Breast epithelium (tissue), 4 donors: ENCODE results near the gene CBS. TPM values are rescaled to one million over a fixed set of nuclear protein-coding genes. Genes with fewer than 3 reads are reported as not detected.

Experiments used
- DNase-seq, 2 donors: peaks; one replicate each; pipeline ENCODE4 v3.0.0-alpha.2; 2019; ENCODE audit warnings: low spot score in 2 of 2
- H3K27ac ChIP-seq, 2 donors: fragments of 200-600 bp; sonication (generic) in 1 of 2; one replicate each; pipeline ENCODE4 v1.5.1; 2016 to 2019; ENCODE audit warnings: mild to moderate bottlenecking in 1 of 2
- H3K27me3 ChIP-seq, 2 donors: fragments of 200-600 bp; sonication (generic) in 1 of 2; one replicate each; pipeline versions ENCODE4 v1.5.1 to v1.6.0; 2017 to 2019; ENCODE audit warnings: control low read depth in 1 of 2, mild to moderate bottlenecking in 1 of 2
- H3K36me3 ChIP-seq: fragments of 200-600 bp; one replicate; pipeline ENCODE4 v1.5.1; 2019
- H3K4me1 ChIP-seq, 2 donors: fragments of 200-600 bp; sonication (generic); one replicate each; pipeline ENCODE4 v1.5.1; 2016 to 2019; ENCODE audit warnings: control low read depth in 1 of 2
- H3K4me3 ChIP-seq, 3 donors: fragments of 200-600 bp; sonication (generic); 1 replicate in 2 of 3; 2 replicates in 1 of 3; pipeline ENCODE4 v1.5.1; 2016 to 2019; ENCODE audit warnings: mild to moderate bottlenecking in 3 of 3, moderate library complexity in 2 of 3
- H3K9me3 ChIP-seq, 2 donors: fragments of 200-600 bp; sonication (generic) in 1 of 2; one replicate each; pipeline ENCODE4 v1.5.1; 2016 to 2019; ENCODE audit warnings: control low read depth in 1 of 2
- CTCF ChIP-seq, 3 donors: fragments of 450-650 bp; IDR thresholded peaks; one replicate each; pipeline ENCODE4 v1.5.1; 2016 to 2017; ENCODE audit warnings: antibody characterized with exemption in 3 of 3, mild to moderate bottlenecking in 3 of 3, moderate library complexity in 3 of 3
- POLR2A ChIP-seq: fragments of 450-650 bp; IDR thresholded peaks from one replicate; pipeline ENCODE4 v1.6.1; 2016; ENCODE audit warnings: antibody characterized with exemption, mild to moderate bottlenecking, moderate library complexity
- POLR2AphosphoS5 ChIP-seq, 3 donors: sonication (generic); formaldehyde crosslinking; IDR thresholded peaks; one replicate each; pipeline ENCODE4 v1.6.1; 2017; ENCODE audit warnings: antibody characterized with exemption in 3 of 3
- intact Hi-C: fragments of 100-400 bp; cut with DNase I; formaldehyde crosslinking; loops from one replicate; pipeline ENCODE4 v1.15.1; 2023; ENCODE audit warnings: low total_unique reads
- total RNA-seq, 3 donors: library from RNA; depleted of rRNA; stranded (reverse); fragments of >200 nt; gene quantifications; one replicate each; pipeline ENCODE4 v1.1.0, GENCODE V29; 2016

CBS gene
- total RNA-seq, 3 donors from 2014 or later, result 5.4 to 27.2 (median 6.9) TPM

DNA sequence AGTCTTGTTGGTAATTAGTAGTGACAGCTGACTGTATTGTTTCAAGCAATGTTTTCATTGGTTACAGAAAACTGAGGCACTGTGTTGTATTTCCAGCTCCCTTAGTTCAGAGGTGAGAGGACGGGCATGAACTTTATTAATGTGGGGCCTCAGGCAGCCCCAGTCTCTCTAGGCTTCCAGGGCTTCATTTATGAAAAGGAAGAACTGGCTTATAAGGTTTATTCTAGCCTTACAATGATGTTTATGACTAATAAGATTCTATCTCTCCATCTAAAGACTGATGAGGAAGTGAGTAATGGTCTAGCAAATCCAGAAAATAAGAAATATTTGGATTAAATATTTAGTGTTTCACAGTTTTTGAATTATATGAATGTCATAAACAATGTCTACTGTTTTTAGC is 41.5 kb downstream of the CBS start:
- no peaks in the 10 kb centered on the region for H3K27me3 ChIP-seq
- TF ChIP-seq POLR2AphosphoS5 (IDR thresholded peaks at IDR 0.05) (no peak), CTCF (IDR thresholded peaks at IDR 0.05) (no peak)
- intact Hi-C loops, result no loop called here
- DNase-seq, result no peak
- no peaks in the 10 kb centered on the region for H3K4me1 ChIP-seq
- H3K36me3 ChIP-seq, result no peaks in the 10 kb centered on the region
- H3K9me3 ChIP-seq, result no peaks in the 10 kb centered on the region
- H3K27ac ChIP-seq, result no peak overlapping the region
- H3K4me3 ChIP-seq, result no peak overlapping the region

DNA sequence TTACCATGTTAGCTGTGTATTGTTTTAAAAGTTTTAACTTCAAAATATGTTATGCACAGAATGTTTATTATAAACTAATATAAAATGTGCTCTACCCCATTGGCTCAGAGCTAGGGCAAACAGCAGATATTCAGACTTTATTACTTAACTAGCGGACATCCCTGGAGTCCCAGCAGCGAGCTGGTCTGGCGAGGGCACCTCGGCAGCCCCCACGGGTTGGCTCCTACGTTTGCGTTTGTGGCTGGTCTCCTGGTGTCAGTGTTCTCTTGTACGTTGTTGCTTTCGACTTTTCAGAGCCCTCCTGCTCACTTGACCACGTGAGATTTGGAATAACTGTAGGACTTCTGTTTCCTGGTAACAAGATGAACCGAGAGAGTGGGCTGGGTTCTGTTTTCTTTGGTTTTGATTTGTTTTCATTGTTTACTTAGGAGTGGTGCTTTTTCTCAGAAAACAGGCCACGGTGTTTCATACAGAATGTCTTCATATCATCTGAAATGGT is 44.5 kb downstream of the CBS start:
- intact Hi-C loops, result no loop called here
- DNase-seq, result no peak
- H3K4me1 ChIP-seq, result no peaks in the 10 kb centered on the region
- no peaks in the 10 kb centered on the region for H3K36me3 ChIP-seq
- H3K4me3 ChIP-seq, result no peak overlapping the region
- no peaks in the 10 kb centered on the region for H3K27me3 ChIP-seq
- TF ChIP-seq POLR2A (no peak), POLR2AphosphoS5 (IDR thresholded peaks at IDR 0.05) (no peak), CTCF (IDR thresholded peaks at IDR 0.05) (no peak)
- H3K27ac ChIP-seq, result no peak overlapping the region
- no peaks in the 10 kb centered on the region for H3K9me3 ChIP-seq

- Histone ChIP-seq H3K27me3 (no peaks in the 10 kb centered on the region), H3K36me3 (no peaks in the 10 kb centered on the region), H3K27ac (no peak overlapping the region), H3K4me1 (no peaks in the 10 kb centered on the region), H3K4me3 (no peak overlapping the region), H3K9me3 (no peaks in the 10 kb centered on the region)
- DNase-seq, result no peak
- intact Hi-C loops, result no loop called here
- TF ChIP-seq POLR2A (no peak), CTCF (IDR thresholded peaks at IDR 0.05) (no peak), POLR2AphosphoS5 (IDR thresholded peaks at IDR 0.05) (no peak)
Measured at GRCh38 chr21:43029785-43030184, 45.9 kb downstream of the CBS start.

- Histone ChIP-seq H3K27ac (no peak overlapping the region), H3K4me3 (no peak overlapping the region)
- intact Hi-C loops, result no loop called here
Measured at GRCh38 chr21:43027846-43028731, 47.5 kb downstream of the CBS start.

More at GRCh38 chr21:43027846-43028731, 47.5 kb downstream of the CBS start:
- no peak for DNase-seq
- no peaks in the 10 kb centered on the region for H3K4me1 ChIP-seq
- no peaks in the 10 kb centered on the region for H3K36me3 ChIP-seq
- TF ChIP-seq POLR2AphosphoS5 (IDR thresholded peaks at IDR 0.05) (no peak), CTCF (IDR thresholded peaks at IDR 0.05) (no peak), POLR2A (no peak)
- H3K27me3 ChIP-seq, result no peaks in the 10 kb centered on the region
- no peaks in the 10 kb centered on the region for H3K9me3 ChIP-seq
